Caco-2 (cell line): ENCODE results near the gene CEP63. TPM values are rescaled to one million over a fixed set of nuclear protein-coding genes. Genes with fewer than 3 reads are reported as not detected.
"Not testable (repeated sequence)": the region's sequence is repeated elsewhere in the genome, so short reads cannot be mapped to it uniquely, and the experiment has no call there.

Experiments
- BruUV-seq: library from RNA; stranded (reverse); fragments of 400-500 nt; replicated peaks from 2 replicates; lab custom pipeline; 2021; lab: Mats Ljungman, UMichigan
- CTCF ChIA-PET: fragments of 300-600 bp; sonication (Branson Sonifier 250); formaldehyde crosslinking; loops from one replicate; lab custom pipeline; 2022; ENCODE audit warnings: antibody characterized with exemption; lab: Charles Lee
- POLR2A ChIA-PET: fragments of 300-600 bp; sonication (Branson Sonifier 250); formaldehyde crosslinking; loops from one replicate; lab custom pipeline; 2022; ENCODE audit warnings: antibody characterized with exemption; lab: Charles Lee
- DNase-seq, 2 experiments: peaks; one replicate each; pipeline versions ENCODE4 v3.0.0 to v3.0.0-alpha.2; 2020 to 2022
- H3K27me3 ChIP-seq: replicated peaks from 2 replicates; pipeline ENCODE4 v1.6.0; 2011; ENCODE audit warnings: low read length; ENCODE audit not compliant: control insufficient read depth, insufficient read depth
- H3K36me3 ChIP-seq: 2 replicates; pipeline ENCODE4 v1.5.1; 2011; ENCODE audit warnings: low read length; ENCODE audit not compliant: control insufficient read depth, insufficient read depth
- H3K4me1 ChIP-seq: fragments of 250-450 bp; sonication (Bioruptor Pico); 2 replicates; pipeline ENCODE4 v1.5.1; 2020; ENCODE audit warnings: mild to moderate bottlenecking
- H3K4me3 ChIP-seq: 2 replicates; pipeline ENCODE4 v1.5.1; 2011; ENCODE audit warnings: low read depth, mild to moderate bottlenecking, control low read depth, low read length
- H3K9me3 ChIP-seq: fragments of 250-450 bp; sonication (Bioruptor Pico); 2 replicates; pipeline ENCODE4 v1.5.1; 2020; ENCODE audit warnings: mild to moderate bottlenecking, moderate library complexity
- H3K27ac Mint-ChIP-seq: one replicate; pipeline ENCODE4 v1.8.0; 2022; ENCODE audit warnings: mixed read lengths; ENCODE audit not compliant: unreplicated experiment
- H3K27me3 Mint-ChIP-seq: one replicate; pipeline ENCODE4 v1.8.0; 2022; ENCODE audit warnings: mixed read lengths; ENCODE audit not compliant: insufficient read depth, unreplicated experiment
- H3K36me3 Mint-ChIP-seq: one replicate; pipeline ENCODE4 v1.8.0; 2022; ENCODE audit warnings: mild to moderate bottlenecking, mixed read lengths; ENCODE audit not compliant: insufficient read depth, unreplicated experiment
- H3K4me1 Mint-ChIP-seq: one replicate; pipeline ENCODE4 v1.8.0; 2022; ENCODE audit warnings: low read depth, mixed read lengths; ENCODE audit not compliant: unreplicated experiment
- H3K4me3 Mint-ChIP-seq: one replicate; pipeline ENCODE4 v1.8.0; 2022; ENCODE audit warnings: mild to moderate bottlenecking, moderate library complexity, mixed read lengths; ENCODE audit not compliant: unreplicated experiment
- H3K9me3 Mint-ChIP-seq: one replicate; pipeline ENCODE4 v1.8.0; 2022; ENCODE audit warnings: mixed read lengths; ENCODE audit not compliant: unreplicated experiment
- intact Hi-C: fragments of 100-400 bp; cut with micrococcal nuclease; formaldehyde crosslinking; loops from one replicate; pipeline ENCODE4 v1.10.0; 2022; ENCODE audit not compliant: unreplicated experiment
- total RNA-seq: library from RNA; stranded (reverse); gene quantifications from 2 replicates; pipeline ENCODE4 v1.2.3, GENCODE V29; 2022
- TF ChIP-seq, protein P1 (sequence below), 2 experiments: fragments of 200-600 bp in 1 of 2; IDR thresholded peaks; 1 replicate in 1 of 2; 2 replicates in 1 of 2; pipeline versions ENCODE4 v1.5.1 to v1.8.0; 2011 to 2022; ENCODE audit warnings: antibody characterized with exemption in 1 of 2, control low read depth in 1 of 2, inconsistent platforms in 1 of 2, low read depth in 1 of 2, low read length in 1 of 2, mild to moderate bottlenecking in 1 of 2, moderate library complexity in 1 of 2; ENCODE audit not compliant: insufficient read depth in 1 of 2, severe bottlenecking in 1 of 2, unreplicated experiment in 1 of 2

The CEP63 gene
- total RNA-seq, 1 experiment from 2014 or later = 21.9 TPM

DNA sequence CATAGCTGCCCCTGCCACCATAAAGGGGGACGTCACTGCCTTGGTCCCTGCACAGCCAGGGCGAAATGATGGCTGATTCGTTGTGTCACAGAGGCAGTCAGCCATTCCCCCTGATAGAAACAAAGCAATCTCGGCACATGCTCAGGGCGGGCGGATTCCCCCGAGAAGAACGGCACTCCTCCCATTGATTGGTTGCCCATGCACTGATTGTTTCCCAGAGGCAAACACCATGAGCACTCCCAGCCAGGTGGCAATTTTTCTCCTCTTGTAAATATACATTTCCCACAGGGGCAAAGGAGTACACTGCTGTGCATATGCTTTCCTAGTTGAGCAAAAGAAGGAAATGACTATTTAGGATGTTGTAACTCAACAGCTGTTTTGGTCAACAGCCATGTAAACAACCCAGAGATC lies 108.5 kb downstream of the CEP63 start:
- Histone ChIP-seq H3K9me3 (no peaks in the 10 kb centered on the region; the same call in 1 of the 2 replicates), H3K27me3 (no peaks in the 10 kb centered on the region), H3K4me3 (no peak overlapping the region), H3K4me1 (no peaks in the 10 kb centered on the region), H3K36me3 (no peaks in the 10 kb centered on the region)
- DNase-seq = no peak
- ChIA-PET CTCF (no interaction called here), POLR2A (no interaction called here)
- H3K4me3 Mint-ChIP-seq = no peak overlapping the region
- peaks cover 13% of the 10 kb centered on the region for H3K27me3 Mint-ChIP-seq
- H3K9me3 Mint-ChIP-seq = no peaks in the 10 kb centered on the region
- intact Hi-C loops = no loop called here
- no peak overlapping the region for H3K27ac Mint-ChIP-seq
- BruUV-seq = no TSS peak
- TF ChIP-seq, protein P1, sequence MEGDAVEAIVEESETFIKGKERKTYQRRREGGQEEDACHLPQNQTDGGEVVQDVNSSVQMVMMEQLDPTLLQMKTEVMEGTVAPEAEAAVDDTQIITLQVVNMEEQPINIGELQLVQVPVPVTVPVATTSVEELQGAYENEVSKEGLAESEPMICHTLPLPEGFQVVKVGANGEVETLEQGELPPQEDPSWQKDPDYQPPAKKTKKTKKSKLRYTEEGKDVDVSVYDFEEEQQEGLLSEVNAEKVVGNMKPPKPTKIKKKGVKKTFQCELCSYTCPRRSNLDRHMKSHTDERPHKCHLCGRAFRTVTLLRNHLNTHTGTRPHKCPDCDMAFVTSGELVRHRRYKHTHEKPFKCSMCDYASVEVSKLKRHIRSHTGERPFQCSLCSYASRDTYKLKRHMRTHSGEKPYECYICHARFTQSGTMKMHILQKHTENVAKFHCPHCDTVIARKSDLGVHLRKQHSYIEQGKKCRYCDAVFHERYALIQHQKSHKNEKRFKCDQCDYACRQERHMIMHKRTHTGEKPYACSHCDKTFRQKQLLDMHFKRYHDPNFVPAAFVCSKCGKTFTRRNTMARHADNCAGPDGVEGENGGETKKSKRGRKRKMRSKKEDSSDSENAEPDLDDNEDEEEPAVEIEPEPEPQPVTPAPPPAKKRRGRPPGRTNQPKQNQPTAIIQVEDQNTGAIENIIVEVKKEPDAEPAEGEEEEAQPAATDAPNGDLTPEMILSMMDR (IDR thresholded peaks at IDR 0.05; ENCODE audit: insufficient read depth in 1 of 2, low read depth in 1 of 2, low read length in 1 of 2, severe bottlenecking in 1 of 2, unreplicated experiment in 1 of 2) = no peak
- H3K4me1 Mint-ChIP-seq = no peaks in the 10 kb centered on the region
- H3K36me3 Mint-ChIP-seq = no peaks in the 10 kb centered on the region

DNA sequence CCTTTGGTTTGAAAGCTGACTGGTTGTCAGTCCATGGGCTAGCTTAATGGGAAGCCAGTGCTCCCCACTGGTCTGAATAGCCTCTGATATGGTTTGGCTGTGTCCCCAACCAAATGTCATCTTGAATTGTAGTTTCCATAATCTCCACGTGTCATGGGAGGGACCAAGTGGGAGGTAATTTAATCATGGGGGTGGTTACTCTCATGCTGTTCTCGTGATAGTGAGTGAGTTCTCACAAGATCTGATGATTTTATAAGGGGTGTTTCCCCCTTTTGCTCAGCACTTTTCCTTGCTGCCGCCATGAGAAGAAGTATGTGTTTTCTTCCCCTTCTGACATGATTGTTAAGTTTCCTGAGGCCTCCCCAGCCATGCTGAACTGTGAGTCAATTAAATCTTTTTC lies 109.1 kb downstream of the CEP63 start:
- POLR2A ChIA-PET, intact Hi-C loops, H3K4me3 ChIP-seq, H3K4me3 Mint-ChIP-seq, H3K4me1 ChIP-seq, H3K36me3 ChIP-seq, CTCF ChIA-PET, H3K27me3 ChIP-seq, H3K36me3 Mint-ChIP-seq, DNase-seq, H3K4me1 Mint-ChIP-seq, H3K9me3 ChIP-seq, H3K27ac Mint-ChIP-seq, BruUV-seq, H3K9me3 Mint-ChIP-seq: not testable (repeated sequence)
- peaks cover 13% of the 10 kb centered on the region for H3K27me3 Mint-ChIP-seq

DNA sequence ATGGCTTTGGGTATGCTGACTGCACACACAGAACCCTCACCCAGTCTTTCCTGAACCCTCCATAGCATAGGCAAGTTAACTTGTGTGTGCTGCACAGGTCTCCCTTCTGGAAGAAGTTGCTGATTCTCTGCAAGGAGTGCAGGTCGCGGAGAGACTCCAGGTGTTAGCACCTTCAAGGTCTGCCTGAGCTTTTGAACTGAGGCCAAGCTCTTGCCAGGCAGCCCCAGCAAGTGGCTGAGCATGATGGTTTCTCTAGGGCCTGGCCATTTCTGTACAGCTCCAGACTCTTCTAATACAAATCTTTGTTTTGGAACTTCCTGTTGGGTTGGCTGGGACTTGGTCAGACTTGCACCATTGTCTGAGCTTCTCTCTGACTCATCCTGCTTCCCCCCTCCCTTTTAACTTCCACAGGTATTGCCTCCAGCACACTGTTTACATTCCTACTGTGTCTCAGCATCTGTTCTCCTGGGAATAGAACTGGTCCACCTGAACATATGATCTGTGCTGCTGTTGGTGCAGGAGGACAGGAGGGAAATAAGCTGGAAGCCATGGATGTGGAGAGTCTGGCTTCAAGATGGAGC lies 111.6 kb downstream of the CEP63 start:
- intact Hi-C loops = no loop called here
- no peaks in the 10 kb centered on the region for H3K4me1 Mint-ChIP-seq
- peaks cover 13% of the 10 kb centered on the region for H3K27me3 Mint-ChIP-seq
- H3K4me1 ChIP-seq = no peaks in the 10 kb centered on the region
- POLR2A ChIA-PET = no interaction called here
- no peak overlapping the region for H3K27ac Mint-ChIP-seq
- TF ChIP-seq, protein P1 (IDR thresholded peaks at IDR 0.05; ENCODE audit: insufficient read depth in 1 of 2, low read depth in 1 of 2, low read length in 1 of 2, severe bottlenecking in 1 of 2, unreplicated experiment in 1 of 2) = no peak
- BruUV-seq = no TSS peak
- H3K4me3 Mint-ChIP-seq = no peak overlapping the region
- H3K36me3 Mint-ChIP-seq = no peaks in the 10 kb centered on the region
- H3K9me3 Mint-ChIP-seq = no peaks in the 10 kb centered on the region
- H3K27me3 ChIP-seq = no peaks in the 10 kb centered on the region
- DNase-seq = no peak
- no peaks in the 10 kb centered on the region for H3K36me3 ChIP-seq
- no peaks in the 10 kb centered on the region; the same call in 1 of the 2 replicates for H3K9me3 ChIP-seq
- CTCF ChIA-PET = no interaction called here
- H3K4me3 ChIP-seq = no peak overlapping the region
